HG03066 (cell line): Measurements from ENCODE around the gene CHMP4B.

Source experiments
- ATAC-seq: cut with Tn5 transposase; IDR thresholded peaks from one replicate; pipeline ENCODE4 v1.9.1; 2021; ENCODE audit warnings: low read depth; ENCODE audit not compliant: unreplicated experiment

Gene CHMP4B

DNA sequence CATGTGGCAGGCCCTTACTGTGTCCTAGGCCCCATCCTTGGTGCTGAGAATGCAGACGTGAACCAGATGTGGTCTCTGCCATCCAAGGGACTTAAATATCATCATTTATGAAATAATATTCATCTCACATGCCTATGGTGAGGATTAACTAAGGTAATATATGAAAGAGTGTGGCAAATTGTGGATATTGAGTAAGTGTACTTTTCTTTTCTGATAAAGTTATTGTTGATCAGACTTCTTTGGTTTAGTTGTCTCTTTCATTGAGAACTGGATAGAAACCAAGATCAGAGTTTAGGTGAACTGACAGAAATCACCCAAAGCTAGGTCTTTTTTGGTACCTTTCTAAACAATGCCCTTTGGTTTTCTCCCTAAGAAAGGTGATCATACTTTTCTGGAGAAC is 5.0 kb downstream of the CHMP4B start:
- no peak for ATAC-seq

GRCh38 chr20:33817411-33817810 is 6.3 kb downstream of the CHMP4B start:
- ATAC-seq = no peak

DNA sequence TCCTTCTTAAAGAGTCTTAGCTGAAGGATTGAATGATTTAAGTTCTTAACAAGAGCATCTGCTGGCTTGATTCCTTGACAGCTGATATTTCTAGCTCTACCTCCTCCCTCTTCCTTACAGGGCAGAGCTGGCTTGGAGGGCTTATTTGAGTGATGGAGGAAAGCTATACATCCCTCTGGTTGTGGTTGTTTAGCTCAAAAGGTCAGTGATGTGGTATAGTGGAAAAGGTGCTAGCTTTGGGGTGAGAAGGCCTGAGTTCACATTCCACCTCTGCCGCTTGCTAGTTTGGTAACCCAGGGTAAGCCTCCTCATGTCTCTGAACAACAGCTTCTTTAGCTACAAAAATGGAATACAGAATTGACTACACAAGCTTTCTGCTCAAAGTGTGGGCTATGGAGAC is 8.3 kb downstream of the CHMP4B start:
- no peak for ATAC-seq

DNA sequence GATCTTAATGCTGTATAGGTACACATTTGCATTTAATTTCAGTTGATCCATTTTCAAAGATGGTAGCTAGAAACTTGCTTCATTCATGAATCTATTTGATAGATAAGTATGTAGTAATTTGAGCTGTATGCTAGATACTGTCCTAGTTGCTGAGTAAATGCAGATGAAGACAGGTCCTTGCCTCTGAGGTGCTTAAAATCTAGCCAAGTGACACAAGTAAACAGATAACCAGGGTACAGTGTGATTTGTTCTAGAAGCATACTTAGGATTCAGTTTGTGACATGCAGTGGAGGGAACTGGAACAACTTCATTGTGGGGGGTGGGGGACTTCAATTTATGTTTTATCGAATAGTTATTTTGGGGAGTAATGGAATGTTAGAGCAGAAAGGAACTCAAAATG is 9.2 kb downstream of the CHMP4B start:
- no peak for ATAC-seq

- no peak for ATAC-seq
Measured at GRCh38 chr20:33821270-33821836, 10.2 kb downstream of the CHMP4B start.

DNA sequence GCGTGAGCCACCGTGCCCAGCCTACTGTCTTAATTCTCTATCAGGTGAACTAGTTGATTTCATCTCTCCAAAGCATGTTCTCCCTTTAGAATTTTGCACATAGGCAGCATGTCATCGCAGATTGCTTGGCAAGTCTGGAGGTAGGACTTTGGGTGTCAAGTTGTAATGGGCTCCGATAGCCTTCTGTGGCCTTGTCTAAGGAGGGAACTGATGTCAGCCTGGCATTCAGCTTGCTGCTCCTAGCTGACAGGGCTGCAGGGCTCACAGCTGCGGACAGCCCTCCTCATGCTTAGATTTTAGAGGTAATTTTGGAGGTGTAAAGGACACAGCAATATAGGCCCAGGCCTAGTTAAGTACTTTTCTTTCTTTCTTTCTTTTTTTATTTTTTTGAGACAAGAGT is 11.3 kb downstream of the CHMP4B start:
- no peak for ATAC-seq

DNA sequence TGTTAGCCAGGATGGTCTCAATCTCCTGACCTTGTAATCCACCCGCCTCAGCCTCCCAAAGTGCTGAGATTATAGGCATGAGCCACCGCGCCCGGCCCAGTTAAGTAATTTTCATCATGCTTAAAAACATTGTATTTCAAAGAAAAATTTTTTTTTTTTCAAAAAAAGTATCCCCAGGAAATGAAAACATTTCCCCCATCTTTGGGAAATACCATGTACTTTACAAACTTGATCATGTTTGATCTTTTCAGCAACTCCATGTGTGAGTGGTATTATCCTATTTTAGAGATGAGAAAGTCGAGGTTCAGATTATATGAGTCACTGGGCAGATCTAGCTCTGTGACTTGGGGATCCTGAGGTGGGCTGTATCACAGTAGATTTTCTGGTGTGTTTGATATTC is 11.8 kb downstream of the CHMP4B start:
- no peak for ATAC-seq

DNA sequence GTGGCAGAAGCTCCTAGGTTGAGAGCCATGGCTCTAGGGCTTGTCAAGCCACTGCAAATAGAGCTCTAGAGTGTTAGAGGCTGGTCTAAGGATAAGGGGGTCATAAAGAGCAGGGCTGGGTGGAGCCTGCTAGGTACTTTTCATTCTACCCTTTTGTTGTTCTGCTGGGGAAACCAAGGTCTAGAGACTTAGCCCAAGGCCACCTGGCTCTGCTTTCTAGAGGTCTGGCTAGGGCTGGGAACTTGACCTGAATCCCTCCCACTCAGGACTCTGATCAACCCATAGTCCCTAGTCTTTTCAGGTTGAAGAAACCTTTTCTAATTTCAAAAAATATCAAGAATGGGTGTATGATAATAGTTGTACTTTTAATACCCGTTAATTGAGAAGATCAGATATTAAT is 13.7 kb downstream of the CHMP4B start:
- no peak for ATAC-seq

DNA sequence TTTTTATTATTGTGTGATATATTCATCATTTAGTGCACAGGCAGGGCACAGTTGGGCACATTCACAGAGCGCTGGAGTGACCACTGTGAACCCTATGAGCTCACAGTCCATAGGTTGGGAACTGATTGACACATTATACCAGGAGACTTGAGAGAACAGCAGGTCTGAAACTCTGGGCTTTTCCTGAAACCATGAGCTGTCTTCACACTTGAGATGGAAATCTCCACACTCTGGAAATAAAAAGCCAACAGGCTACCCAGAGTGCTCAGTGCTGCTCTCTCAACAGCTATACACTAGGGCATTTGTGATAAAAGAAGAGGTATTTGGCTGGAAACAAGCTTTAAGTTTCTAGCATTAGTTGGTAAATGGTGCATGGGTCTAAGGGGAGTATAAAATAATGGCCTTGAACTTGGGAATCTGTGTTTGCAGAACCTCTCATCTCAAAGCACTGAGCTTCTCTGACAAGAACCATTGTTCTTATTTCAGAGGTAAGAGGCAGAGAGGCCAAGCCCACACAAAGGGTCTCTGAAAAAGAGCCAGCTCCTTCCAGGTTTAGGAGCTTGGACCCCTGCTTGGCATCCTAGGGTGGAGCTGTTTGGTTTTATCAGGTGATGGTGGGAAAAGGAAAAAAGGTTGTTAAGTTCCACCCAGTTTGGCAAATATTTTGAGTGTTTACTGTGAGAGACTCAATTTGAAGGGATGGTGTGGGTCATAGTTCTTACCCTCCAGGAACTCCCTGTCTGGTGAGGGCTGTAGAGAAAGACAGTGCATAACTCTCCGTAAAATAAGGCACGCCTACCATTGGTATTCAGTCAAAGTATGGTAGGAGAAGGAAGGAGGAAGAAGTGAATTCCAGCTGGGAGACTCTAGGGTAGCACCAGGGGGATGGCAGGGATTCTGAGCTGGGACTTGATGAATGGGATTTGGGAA is 14.5 kb downstream of the CHMP4B start:
- ATAC-seq = no peak

GRCh38 chr20:33826270-33826897 is 15.2 kb downstream of the CHMP4B start:
- ATAC-seq = no peak

GRCh38 chr20:33827109-33827508 is 16.0 kb downstream of the CHMP4B start:
- ATAC-seq = no peak

DNA sequence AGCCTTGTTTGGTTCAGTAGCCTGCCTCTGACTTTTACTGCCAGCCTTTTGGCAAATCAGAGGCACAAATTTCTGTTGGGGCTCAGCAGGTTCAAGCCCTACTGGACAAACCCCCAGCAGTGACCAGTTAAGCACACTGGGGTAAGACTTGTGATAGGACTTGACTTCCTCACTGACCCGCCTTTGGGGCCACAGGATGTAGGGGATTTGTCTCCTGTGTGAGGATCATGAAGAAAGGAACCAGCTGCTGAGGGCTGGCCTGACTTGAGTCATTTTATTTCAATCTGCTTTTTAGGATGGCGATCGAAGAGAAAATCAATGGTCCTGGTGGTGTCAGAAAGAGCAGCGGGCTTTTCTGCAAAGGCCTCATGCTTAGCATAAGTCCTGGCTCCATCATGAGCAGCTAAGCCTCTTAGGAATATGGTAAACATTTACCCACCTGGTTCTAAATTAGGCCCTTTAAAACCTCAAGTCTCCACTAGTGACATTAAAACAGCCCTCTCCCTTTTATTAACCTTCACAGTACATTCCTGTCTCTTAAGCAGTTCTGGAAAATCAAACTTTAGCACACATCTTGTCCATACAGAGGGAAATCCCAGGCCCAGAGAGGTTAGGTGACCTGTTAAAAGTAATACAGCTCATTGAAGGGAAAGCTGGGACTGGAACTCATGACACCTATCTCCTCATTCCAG is 16.6 kb downstream of the CHMP4B start:
- no peak for ATAC-seq

DNA sequence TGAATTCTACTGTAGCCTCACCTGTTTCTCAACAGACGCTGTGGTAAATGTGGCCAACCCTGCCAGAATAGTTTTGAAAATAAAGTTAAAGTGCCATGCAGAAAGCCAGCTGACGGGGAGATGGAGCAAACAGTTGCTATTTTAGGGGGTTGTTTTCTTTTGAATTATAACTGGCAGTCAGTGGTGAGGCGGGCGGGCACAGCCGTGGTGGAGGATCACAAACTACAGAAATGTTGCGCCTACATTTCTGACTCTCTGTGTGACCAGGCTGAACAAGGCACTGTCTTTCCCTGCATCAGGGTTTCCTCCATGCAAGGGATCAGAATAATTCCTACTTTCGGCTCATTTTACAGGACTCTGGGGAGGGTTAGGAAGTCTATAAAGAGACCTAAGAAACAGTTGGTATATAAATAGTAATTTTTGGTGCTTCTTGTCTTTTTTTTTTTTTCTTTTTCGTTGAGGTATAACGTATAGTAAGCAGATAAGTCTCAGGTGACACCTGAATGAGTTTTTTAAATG is 17.2 kb downstream of the CHMP4B start:
- no peak for ATAC-seq

GRCh38 chr20:33828967-33829560 is 17.9 kb downstream of the CHMP4B start:
- no peak for ATAC-seq

GRCh38 chr20:33829636-33830035 is 18.5 kb downstream of the CHMP4B start:
- ATAC-seq = no peak

- ATAC-seq = no peak
Measured at GRCh38 chr20:33830371-33830770, 19.2 kb downstream of the CHMP4B start.

DNA sequence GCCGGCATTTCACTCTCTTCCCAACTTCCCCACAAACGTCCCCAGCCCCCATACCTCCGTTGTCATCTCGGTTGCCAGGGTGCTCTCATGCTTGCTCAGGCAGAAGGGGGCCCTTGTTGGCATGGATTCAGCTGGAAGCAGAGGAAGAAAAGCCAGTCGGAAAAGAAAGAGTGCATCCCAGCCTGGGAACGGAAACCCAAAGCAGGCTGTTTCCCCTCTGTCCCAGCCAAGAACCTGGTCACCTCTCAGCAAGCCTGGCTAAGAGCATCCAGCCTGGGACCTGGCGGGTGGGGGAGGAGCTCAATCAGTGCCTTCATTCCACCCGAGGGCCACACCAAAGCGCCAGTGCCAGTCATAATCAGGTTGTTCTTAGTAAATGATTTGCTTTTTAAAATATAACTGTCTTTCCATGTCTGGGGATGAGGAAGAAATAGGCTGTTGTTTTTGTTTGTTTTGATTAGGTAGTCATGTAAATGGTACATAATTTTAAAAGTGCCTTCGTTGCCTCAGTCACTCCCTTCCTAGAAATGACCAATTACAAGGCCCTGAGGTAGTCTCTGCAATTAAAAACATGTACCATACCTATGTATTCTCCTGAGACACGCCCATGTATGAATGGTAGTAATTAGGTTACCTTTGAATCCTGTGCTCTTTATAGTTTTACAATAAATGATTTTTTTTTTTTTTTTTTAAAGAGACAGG is 21.1 kb downstream of the CHMP4B start:
- ATAC-seq = no peak

GRCh38 chr20:33833333-33833732 is 22.2 kb downstream of the CHMP4B start:
- ATAC-seq = no peak

DNA sequence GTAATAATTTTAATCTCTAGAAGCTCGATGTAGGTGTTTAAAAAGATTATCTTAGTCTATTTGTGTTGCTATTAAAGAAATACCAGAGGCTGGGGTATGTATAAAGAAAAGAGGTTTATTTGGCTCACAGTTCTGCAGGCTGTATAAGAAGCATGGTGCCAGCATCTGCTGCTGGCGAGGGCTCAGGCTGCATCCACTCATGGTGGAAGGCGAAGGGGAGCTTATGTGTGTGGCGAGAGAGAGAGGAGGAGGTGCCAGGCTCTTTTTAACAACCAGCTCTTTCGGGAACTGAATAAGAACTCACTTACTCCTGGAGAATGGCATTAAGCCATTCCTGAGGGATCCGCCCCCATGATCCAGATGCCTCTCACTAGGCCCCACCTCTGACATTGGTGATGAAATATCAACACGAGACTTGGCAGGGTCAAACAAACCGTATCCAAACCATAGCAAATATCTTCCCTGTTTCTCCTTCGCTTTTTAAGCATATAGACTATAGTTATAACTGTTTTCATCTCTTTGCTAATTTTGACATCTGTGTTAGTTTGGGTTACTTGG is 24.5 kb downstream of the CHMP4B start:
- no peak for ATAC-seq

GRCh38 chr20:33836277-33836676 is 25.1 kb downstream of the CHMP4B start:
- ATAC-seq = no peak
